GM12892 (cell line): ENCODE results near the gene LHX1.

ENCODE experiments used
- POLR2A ChIP-seq: IDR thresholded peaks from 2 replicates; pipeline ENCODE4 v1.6.1; 2011; ENCODE audit warnings: low read depth, low read length, control low read depth
- POLR2AphosphoS5 ChIP-seq: IDR thresholded peaks from 2 replicates; pipeline ENCODE4 v1.6.1; 2011; ENCODE audit warnings: low read depth, low read length, control low read depth
- TAF1 ChIP-seq: IDR thresholded peaks from 2 replicates; pipeline ENCODE4 v1.6.1; 2011; ENCODE audit warnings: low read depth, mild to moderate bottlenecking, control low read depth, low read length, borderline replicate concordance

DNA sequence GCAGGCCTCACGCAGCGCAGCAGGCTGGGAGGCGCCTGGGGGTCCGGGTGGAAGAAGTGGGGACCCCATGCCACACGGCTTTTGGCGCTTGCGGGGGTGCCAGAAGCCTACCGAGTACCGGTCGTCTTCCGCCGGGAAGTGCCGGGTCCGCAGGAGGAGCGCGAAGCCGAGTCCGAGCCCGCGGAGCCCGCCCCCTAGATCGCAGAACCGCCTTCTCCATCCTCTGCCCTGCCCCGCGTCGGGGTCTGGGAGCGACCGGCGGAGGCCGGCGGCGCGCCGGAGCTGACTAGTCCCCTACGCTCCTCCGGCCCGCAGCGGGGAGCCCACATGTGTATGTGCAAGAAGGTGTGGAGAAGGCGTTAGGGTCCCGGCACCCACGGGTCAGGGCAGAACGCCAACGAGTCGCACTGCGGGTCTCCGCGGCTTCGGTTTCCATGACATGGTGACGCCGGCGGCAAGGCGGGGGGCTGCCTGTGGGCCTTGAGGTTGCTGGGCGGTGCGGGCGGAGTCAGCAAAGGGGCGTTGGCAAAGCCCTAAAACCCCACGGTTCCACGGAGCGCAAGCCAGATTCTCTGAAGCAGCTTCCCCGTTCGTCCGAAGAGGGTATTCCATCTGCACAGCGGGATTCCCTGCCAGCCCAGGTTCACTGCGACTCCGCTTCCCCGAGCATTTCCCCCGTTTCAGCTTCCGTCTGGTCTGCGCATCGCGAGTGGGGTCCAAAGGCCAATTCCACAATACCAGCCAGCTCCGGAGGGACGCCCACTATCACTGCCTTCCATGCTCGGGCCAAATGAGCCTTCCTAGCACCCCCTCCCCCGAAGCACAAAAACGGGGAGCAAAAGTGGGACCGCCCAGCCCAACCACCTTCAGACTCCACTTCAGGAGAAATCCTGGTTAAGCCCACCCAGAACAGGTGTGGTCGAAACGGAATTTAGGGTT, 2.3 kb upstream of the LHX1 start:
- TF ChIP-seq POLR2AphosphoS5 (no peak), POLR2A (no peak), TAF1 (no peak)
